GM21360 (cell line): ENCODE data around the gene LCNL1.

Experiments used
- ATAC-seq: cut with Tn5 transposase; IDR thresholded peaks from one replicate; pipeline ENCODE4 v1.9.1; 2021; ENCODE audit warnings: mild to moderate bottlenecking, moderate library complexity; ENCODE audit not compliant: unreplicated experiment

LCNL1 gene

GRCh38 chr9:136982232-136983051 lies at the start of gene LCNL1:
TSS of gene LCNL1 (plus strand) at chr9:136982993. CDS start at chr9:136983587, 594 bp downstream.
- ATAC-seq, result no peak

DNA sequence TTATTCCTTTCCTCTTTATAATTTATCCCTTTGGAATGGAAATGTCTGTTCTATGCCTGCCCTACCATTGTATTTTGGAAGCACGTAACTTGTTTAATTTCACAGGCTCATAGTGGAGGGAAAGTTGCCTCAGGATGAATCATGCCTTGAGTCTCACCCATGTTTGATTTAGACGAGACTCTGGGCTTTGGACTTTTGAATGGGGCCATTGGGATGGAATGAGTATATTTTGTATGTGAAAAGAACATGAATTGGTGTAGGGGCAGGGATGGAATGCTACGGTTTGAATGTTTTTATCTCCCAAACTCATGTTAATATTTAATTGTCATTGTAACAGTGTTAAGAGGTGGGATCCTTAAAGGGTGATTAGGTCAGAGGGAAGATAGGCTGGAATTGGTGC lies 48.5 kb upstream of the LCNL1 start:
- ATAC-seq, result no peak

- ATAC-seq, result no peak
Measured at GRCh38 chr9:136935651-136936050, 47.1 kb upstream of the LCNL1 start.

DNA sequence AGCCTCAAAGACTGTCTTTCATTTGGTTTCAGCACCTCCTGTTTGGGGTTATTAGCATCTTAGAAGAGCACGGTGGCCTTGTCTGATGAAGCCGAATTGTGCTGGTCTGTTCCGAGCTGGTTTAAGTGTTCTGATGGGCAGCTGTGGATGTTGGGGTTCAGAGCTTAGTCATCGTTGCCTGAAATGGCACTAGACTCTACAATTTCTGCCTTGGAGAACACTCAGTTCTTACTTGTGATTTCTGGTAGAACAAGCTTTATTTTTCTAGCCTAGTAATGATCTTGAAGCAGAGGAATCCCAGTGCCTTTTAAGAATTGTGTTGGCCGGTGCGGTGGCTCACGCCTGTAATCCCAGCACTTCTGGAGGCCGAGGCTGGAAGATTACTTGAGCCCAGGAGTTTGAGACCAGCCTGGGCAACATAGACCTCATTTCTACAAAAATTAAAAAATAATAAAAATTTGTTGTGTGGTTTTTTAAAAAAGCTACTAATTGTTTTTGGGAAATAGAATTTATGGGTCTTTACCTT lies 46.1 kb upstream of the LCNL1 start:
- ATAC-seq, result no peak

- no peak for ATAC-seq
Measured at GRCh38 chr9:136937186-136938001, 45.4 kb upstream of the LCNL1 start.

DNA sequence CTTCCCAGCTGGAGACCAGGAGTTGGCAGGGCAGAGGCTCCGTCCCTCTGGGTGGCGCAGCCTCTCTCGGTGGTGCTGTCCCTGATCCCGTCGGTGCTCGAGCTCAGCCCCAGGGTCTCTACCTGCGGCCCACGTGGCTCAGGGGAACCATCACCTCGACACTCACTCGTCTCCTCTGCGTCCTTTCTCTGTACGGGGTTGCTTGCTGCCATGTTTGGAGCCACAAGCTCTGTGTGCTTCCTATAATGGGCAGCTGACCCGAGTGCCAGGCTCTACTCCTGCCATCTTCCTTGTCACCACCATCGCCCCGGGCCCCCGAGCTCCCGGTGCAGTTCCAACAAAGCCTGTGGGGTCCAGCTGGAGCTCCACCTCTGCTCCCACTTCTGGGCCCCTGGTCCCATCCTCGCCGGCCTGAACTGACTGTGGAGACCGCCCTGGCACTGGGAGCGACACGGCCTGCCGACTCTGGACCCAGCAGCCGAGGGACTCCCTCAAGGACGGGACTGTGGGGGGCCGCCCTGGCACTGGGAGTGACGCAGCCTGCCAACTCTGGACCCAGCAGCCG lies 43.3 kb upstream of the LCNL1 start:
- no peak for ATAC-seq

DNA sequence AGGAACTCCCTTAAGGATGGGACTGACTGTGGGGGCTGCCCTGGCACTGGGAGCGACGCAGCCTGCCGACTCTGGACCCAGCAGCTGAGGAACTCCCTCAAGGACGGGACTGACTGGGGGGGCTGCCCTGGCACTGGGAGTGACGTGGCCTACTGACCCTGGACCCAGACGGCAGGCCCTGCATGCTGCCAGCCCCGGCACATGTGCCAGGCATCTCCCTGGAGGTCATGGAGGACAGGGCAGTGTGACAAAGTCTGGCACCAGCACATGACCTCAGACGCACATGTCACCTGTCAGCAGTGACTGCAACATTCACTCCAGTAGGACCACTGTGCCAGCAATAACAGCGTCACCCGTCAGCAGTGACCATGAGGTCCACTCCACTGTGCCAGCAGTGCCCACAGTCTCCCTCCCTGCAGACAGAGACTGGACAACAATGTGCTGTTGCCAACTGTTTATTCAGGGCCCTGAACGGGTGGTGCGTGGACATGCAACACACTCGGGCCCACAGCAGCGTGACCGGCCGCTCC lies 42.7 kb upstream of the LCNL1 start:
- ATAC-seq, result no peak

GRCh38 chr9:136940526-136941230 lies 42.1 kb upstream of the LCNL1 start:
- no peak for ATAC-seq

GRCh38 chr9:136941231-136942111 lies 41.3 kb upstream of the LCNL1 start:
- ATAC-seq, result no peak

GRCh38 chr9:136942112-136942880 lies 40.5 kb upstream of the LCNL1 start:
- no peak for ATAC-seq

DNA sequence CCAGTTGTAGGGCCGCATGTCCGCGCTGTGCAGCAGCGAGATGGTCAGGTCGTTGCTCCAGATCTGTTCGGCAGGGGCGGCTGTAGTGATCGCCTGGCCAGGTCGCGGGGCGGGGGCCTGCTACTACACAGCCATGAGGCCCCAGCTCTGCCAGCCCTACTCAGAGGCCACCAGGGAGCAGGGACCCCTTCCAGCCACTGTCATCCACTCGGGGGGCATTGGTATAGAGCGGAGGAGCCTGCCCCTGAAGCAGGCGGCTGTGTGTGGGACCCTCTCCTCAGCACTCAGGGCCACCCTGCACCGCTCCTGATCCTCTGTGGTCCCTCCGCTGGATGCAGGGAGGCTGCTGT lies 39.9 kb upstream of the LCNL1 start:
- no peak for ATAC-seq

GRCh38 chr9:136943291-136944211 lies 39.2 kb upstream of the LCNL1 start:
- ATAC-seq, result peak; percentile 10

GRCh38 chr9:136944212-136944518 lies 38.6 kb upstream of the LCNL1 start:
- ATAC-seq, result peak; percentile 42

- ATAC-seq, result peak; percentile 73
Measured at GRCh38 chr9:136944519-136945332, 38.1 kb upstream of the LCNL1 start, which contains the start of the genes C8G and FBXW5. TSS of gene C8G (plus strand) at chr9:136945243. CDS start at chr9:136945321, 78 bp downstream. TSS of gene FBXW5 (minus strand) at chr9:136944738. CDS start at chr9:136944083, 655 bp downstream.

DNA sequence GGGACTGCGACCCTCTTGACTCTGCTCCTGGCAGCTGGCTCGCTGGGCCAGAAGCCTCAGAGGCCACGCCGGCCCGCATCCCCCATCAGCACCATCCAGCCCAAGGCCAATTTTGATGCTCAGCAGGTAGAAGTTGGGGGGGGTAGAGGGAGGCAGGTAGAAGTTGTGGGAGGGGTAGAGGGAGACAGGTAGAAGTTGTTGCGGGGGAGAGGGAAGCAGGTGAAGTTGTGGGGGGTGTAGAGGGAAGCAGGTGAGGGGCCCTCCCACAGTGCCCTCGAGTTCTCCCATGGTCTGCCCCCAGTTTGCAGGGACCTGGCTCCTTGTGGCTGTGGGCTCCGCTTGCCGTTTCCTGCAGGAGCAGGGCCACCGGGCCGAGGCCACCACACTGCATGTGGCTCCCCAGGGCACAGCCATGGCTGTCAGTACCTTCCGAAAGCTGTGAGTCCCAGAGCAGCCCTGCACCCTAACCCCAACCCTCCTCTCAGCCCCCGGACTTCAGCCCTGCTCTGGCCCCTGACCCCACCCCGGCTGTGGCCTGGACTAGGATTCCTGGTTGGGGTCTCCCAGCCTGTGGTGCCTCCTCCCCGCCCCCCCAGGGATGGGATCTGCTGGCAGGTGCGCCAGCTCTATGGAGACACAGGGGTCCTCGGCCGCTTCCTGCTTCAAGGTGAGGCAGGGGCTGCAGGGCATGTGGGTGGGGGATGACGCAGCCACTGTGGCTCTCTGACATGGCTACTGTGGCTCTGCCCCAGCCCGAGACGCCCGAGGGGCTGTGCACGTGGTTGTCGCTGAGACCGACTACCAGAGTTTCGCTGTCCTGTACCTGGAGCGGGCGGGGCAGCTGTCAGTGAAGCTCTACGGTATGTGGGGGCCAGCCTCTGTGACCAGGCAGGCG lies 37.2 kb upstream of the LCNL1 start:
- no peak for ATAC-seq
